Erythroblast (primary cell): Measurements from ENCODE around the gene KCTD17.

ENCODE experiments used
- GATA1 ChIP-seq: IDR thresholded peaks from 2 replicates; pipeline ENCODE4 v1.6.1; 2011; ENCODE audit warnings: low read depth, mild to moderate bottlenecking, control low read depth, low read length, moderate library complexity
- POLR2A ChIP-seq: IDR thresholded peaks from 2 replicates; pipeline ENCODE4 v1.6.1; 2011; ENCODE audit warnings: mild to moderate bottlenecking, low read length

GRCh38 chr22:37112084-37112728 lies 60.7 kb downstream of the KCTD17 start:
- TF ChIP-seq POLR2A: no peak
- TF ChIP-seq GATA1: no peak
